K562 (cell line): Measurements from ENCODE around the gene RNF114. TPM values are rescaled to one million over a fixed set of nuclear protein-coding genes. Genes with fewer than 3 reads are reported as not detected.

Experiments
- ATF2 ChIP-seq: sonication (generic); formaldehyde crosslinking; IDR thresholded peaks from 2 replicates; pipeline ENCODE4 v1.8.1; 2022; ENCODE audit warnings: missing genetic modification reagents
- CHCHD3 ChIP-seq: fragments of 250-450 bp; sonication (Bioruptor Pico); IDR thresholded peaks from 2 replicates; pipeline ENCODE4 v2.1.2; 2022; ENCODE audit warnings: mild to moderate bottlenecking
- EGR1 ChIP-seq: fragments of 450-650 bp; conservative IDR thresholded peaks from 2 replicates; pipeline ENCODE4 v1.6.1; 2017; ENCODE audit warnings: mild to moderate bottlenecking
- GTF2E2 ChIP-seq: fragments of 200-800 bp; sonication (Bioruptor generic); IDR thresholded peaks from 2 replicates; pipeline ENCODE4 v1.6.1; 2016; ENCODE audit warnings: missing genetic modification characterization, missing compliant biosample characterization
- JUN ChIP-seq, 2 experiments: sonication (generic) in 1 of 2; formaldehyde crosslinking in 1 of 2; IDR thresholded peaks; 2 replicates each; pipeline versions ENCODE4 v1.6.1 to v1.8.0; 2012 to 2022; ENCODE audit warnings: borderline replicate concordance in 2 of 2, mild to moderate bottlenecking in 2 of 2, improper control_type of control experiment in 1 of 2, low read depth in 1 of 2, low read length in 1 of 2, missing genetic modification reagents in 1 of 2
- MTF1 ChIP-seq: fragments of 250-450 bp; sonication (Bioruptor Pico); IDR thresholded peaks from 2 replicates; pipeline ENCODE4 v1.9.0; 2021; ENCODE audit warnings: moderate library complexity, mild to moderate bottlenecking, inconsistent platforms, borderline replicate concordance
- OTX1 ChIP-seq: fragments of 450-650 bp; formaldehyde crosslinking; IDR thresholded peaks from 2 replicates; pipeline ENCODE4 v1.4.0; 2022; ENCODE audit warnings: mild to moderate bottlenecking
- PBX2 ChIP-seq, 2 experiments: IDR thresholded peaks in 1 of 2; conservative IDR thresholded peaks in 1 of 2; 2 replicates each; pipeline ENCODE4 v1.6.1; 2016; ENCODE audit warnings: low read depth in 2 of 2, mild to moderate bottlenecking in 1 of 2, missing compliant biosample characterization in 1 of 2, missing genetic modification characterization in 1 of 2, moderate library complexity in 1 of 2
- PYGO2 ChIP-seq: fragments of 450-650 bp; IDR thresholded peaks from 2 replicates; pipeline ENCODE4 v1.6.1; 2016; ENCODE audit warnings: mild to moderate bottlenecking, missing genetic modification characterization, moderate library complexity, missing compliant biosample characterization
- RBBP5 ChIP-seq: fragments of 200-600 bp; sonication (generic); IDR thresholded peaks from 2 replicates; pipeline ENCODE4 v1.6.1; 2012; ENCODE audit warnings: borderline replicate concordance, mild to moderate bottlenecking, low read length, control low read depth, inconsistent platforms; ENCODE audit not compliant: insufficient read depth, poor library complexity, severe bottlenecking
- RNF219 ChIP-seq: fragments of 250-450 bp; sonication (Bioruptor Pico); IDR thresholded peaks from 2 replicates; pipeline ENCODE4 v1.5.0; 2022; ENCODE audit warnings: mild to moderate bottlenecking
- SMARCA4 ChIP-seq: fragments of 450-650 bp; IDR thresholded peaks from 2 replicates; pipeline ENCODE4 v1.6.1; 2016
- SRSF3 ChIP-seq: fragments of 200-400 bp; formaldehyde crosslinking; IDR thresholded peaks from 2 replicates; pipeline ENCODE4 v1.6.1; 2016; ENCODE audit warnings: mild to moderate bottlenecking, low read length, moderate library complexity; ENCODE audit not compliant: insufficient read depth
- ZBTB2 ChIP-seq: fragments of 450-650 bp; IDR thresholded peaks from 2 replicates; pipeline ENCODE4 v1.6.1; 2016; ENCODE audit warnings: antibody characterized with exemption
- ZFP30 ChIP-seq: fragments of 250-450 bp; sonication (Bioruptor Pico); IDR thresholded peaks from 2 replicates; pipeline ENCODE4 v1.8.0; 2022; ENCODE audit warnings: moderate library complexity, mild to moderate bottlenecking, inconsistent platforms, borderline replicate concordance
- ZNF717 ChIP-seq: fragments of 250-450 bp; sonication (Bioruptor Pico); IDR thresholded peaks from 2 replicates; pipeline ENCODE4 v1.5.0; 2021
- ZNF76 ChIP-seq: fragments of 250-450 bp; sonication (Bioruptor Pico); IDR thresholded peaks from 2 replicates; pipeline ENCODE4 v1.4.0; 2020; ENCODE audit warnings: mild to moderate bottlenecking, moderate library complexity, borderline replicate concordance
- ZNF79 ChIP-seq: fragments of 250-450 bp; sonication (Bioruptor Pico); IDR thresholded peaks from 2 replicates; pipeline ENCODE4 v1.4.0; 2020; ENCODE audit warnings: low read depth, mild to moderate bottlenecking, moderate library complexity
- ZSCAN32 ChIP-seq: fragments of 450-650 bp; formaldehyde crosslinking; IDR thresholded peaks from 2 replicates; pipeline ENCODE4 v1.4.0; 2020; ENCODE audit warnings: mild to moderate bottlenecking, moderate library complexity
- polyA plus RNA-seq, 8 experiments: library from polyadenylated mRNA; depleted of rRNA in 4 of 8; stranded (reverse) in 5 of 8; unstranded in 3 of 8; fragments of >200 nt; fragmentation: Nextera tagmentation in 2 of 8; fragmentation: Illumina TruSeq in 1 of 8; extraction: Ambion mirVana in 2 of 8; extraction: Trizol in 1 of 8; gene quantifications; 2 replicates each; pipeline versions ENCODE4 v1.2.1 to v1.2.3, GENCODE V29; 2011 to 2014; ENCODE audit warnings: inconsistent platforms in 1 of 8, missing spikeins in 1 of 8
- total RNA-seq, 7 experiments: library from RNA; depleted of rRNA in 6 of 7; stranded (reverse); fragments of >200 nt in 6 of 7; fragmentation: Illumina TruSeq in 2 of 7; extraction: Trizol in 2 of 7; gene quantifications; 2 replicates each; pipeline versions ENCODE4 v1.2.1 to v1.2.3, GENCODE V29; 2011 to 2021; ENCODE audit warnings: low replicate concordance in 1 of 7

RNF114 gene
- total and polyA plus RNA-seq, 9 of the 15 experiments (the other 6 are each of a cell fraction or from before 2014, with no cell fraction given) = 38.6 to 111 (median 62.6) TPM

GRCh38 chr20:49983123-49983847, 47.1 kb downstream of the RNF114 start (continued):
- TF ChIP-seq JUN (IDR thresholded peaks at IDR 0.05; ENCODE audit: borderline replicate concordance, low read depth, low read length) = no peak
- TF ChIP-seq JUN (CRISPR knock-in tag; IDR thresholded peaks at IDR 0.05; ENCODE audit: borderline replicate concordance) = no peak
- no peak for TF ChIP-seq PBX2 (CRISPR knock-in tag; IDR thresholded peaks at IDR 0.05; ENCODE audit: low read depth)
- TF ChIP-seq PBX2 (tag; conservative IDR thresholded peaks at IDR 0.05; ENCODE audit: low read depth) = no peak
- TF ChIP-seq RBBP5 = no peak
- no peak for TF ChIP-seq CHCHD3 (CRISPR knock-in tag)
- TF ChIP-seq OTX1 = 0 out of 2 replicates have a peak, but pooled peaks have one; percentile 59
- no peak for TF ChIP-seq PYGO2 (tag)
- no peak for TF ChIP-seq RNF219
- TF ChIP-seq GTF2E2 = peak; percentile 86
- 0 out of 2 replicates have a peak, but pooled peaks have one; percentile 69 for TF ChIP-seq SRSF3
- TF ChIP-seq ZSCAN32 (CRISPR knock-in tag) = no peak
- peak; percentile 40; the same call in 1 of the 2 replicates for TF ChIP-seq EGR1
- no peak for TF ChIP-seq ZFP30 (CRISPR knock-in tag)
- 0 out of 2 replicates have a peak, but pooled peaks have one; percentile 32 for TF ChIP-seq ZBTB2
- no peak for TF ChIP-seq ZNF717 (CRISPR knock-in tag)
- TF ChIP-seq MTF1 (CRISPR knock-in tag) = no peak
- TF ChIP-seq ZNF79 (CRISPR knock-in tag) = no peak
- no peak for TF ChIP-seq ZNF76 (CRISPR knock-in tag)
- no peak for TF ChIP-seq ATF2
- TF ChIP-seq SMARCA4 = 0 out of 2 replicates have a peak, but pooled peaks have one; percentile 26
